ENCODE data around the gene DMBX1.

The DMBX1 gene

DNA sequence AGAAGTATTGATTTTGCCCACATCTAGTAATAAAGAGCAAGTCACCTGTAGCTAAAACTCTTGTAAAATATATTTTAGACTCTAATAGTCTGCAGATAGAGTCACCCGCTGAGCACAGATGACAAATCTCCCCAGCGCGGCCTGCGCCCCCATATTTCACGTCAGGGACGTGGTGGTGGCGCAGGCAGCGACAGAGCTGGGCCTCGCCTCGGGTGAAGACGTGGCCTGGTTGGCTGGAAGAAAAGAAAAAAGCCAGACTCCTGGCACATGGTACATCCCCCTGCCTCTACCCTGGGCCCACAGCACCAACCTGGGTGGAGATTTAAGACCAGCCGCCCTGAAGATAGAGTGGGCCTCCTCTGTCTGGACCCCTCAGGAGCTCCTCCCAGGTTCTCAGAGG, 6.0 kb upstream of the DMBX1 start:
- no peak for DNase-seq (ENCODE audit: low read depth)

DNA sequence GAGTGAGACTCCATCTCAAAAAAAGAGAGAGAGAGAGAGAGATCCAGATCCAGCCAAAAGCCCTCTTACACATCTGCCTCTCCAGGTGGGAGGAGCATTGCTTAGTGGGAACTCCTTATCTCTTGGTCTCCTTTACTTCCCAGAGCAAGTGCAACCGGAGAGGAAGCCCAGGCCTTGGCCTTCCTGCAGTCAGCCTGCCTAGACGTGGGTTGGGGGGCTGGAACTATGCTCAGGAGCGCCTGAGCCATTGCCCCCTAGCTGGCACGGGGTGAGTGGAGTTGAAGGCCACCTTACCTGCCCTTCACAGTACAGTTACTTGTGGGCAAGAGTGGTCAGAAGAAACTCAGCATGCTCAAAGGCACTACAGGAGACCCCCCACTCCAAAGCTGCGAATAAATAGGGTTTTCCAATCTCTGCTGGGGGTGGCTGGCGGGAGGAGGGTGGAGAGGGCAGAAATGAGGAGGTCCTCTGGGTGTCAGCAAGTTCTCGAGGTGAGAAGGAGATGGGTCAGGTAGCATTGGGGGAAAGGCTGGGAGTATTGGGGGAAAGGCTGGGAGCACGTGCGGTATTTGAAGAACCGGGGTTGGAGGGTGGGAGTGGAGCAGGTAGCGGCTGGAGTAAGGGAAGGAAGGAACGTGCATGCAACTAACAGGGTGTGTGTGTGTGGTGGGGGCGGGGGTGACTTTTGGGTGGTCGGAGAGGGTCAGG, 4.7 kb upstream of the DMBX1 start:
- no peak for DNase-seq (ENCODE audit: low read depth)

- no peak for DNase-seq (ENCODE audit: low read depth)
These were observed 3.8 kb upstream of the DMBX1 start for GRCh38 chr1:46485564-46486431.

- DNase-seq (ENCODE audit: low read depth) = no peak
These were observed 3.1 kb upstream of the DMBX1 start for GRCh38 chr1:46486432-46487015.

DNA sequence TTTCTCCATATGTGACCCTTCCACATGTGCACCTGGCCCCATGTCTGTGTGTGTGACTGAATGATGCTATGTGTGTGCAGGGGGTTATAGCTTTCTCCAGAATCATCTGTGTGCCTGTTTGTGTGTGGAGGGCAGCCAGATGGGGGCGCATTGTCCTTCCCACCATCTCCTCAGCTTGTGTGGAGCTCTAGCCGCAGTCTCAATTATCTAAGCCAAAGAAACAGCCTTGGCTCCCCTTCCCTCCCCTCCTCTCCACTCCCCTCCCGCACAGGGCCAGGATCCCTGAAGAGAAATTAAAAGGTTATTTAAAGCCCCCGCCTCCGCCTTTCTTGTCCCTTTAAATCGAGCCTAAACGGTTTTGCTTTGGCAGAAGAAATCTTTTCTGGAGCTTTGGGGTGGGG, 1.8 kb upstream of the DMBX1 start:
- peak; percentile 31 for DNase-seq (ENCODE audit: low read depth)

GRCh38 chr1:46488343-46489168, 1.1 kb upstream of the DMBX1 start:
- DNase-seq (ENCODE audit: low read depth) = no peak

- DNase-seq (ENCODE audit: low read depth) = no peak
These were observed 433 bp upstream of the DMBX1 start for GRCh38 chr1:46489169-46489637.

GRCh38 chr1:46490406-46490655, 695 bp downstream of the DMBX1 start:
- no peak for DNase-seq (ENCODE audit: low read depth)

- DNase-seq (ENCODE audit: low read depth) = peak; percentile 33
These were observed 1.2 kb downstream of the DMBX1 start for GRCh38 chr1:46490656-46491442.

DNA sequence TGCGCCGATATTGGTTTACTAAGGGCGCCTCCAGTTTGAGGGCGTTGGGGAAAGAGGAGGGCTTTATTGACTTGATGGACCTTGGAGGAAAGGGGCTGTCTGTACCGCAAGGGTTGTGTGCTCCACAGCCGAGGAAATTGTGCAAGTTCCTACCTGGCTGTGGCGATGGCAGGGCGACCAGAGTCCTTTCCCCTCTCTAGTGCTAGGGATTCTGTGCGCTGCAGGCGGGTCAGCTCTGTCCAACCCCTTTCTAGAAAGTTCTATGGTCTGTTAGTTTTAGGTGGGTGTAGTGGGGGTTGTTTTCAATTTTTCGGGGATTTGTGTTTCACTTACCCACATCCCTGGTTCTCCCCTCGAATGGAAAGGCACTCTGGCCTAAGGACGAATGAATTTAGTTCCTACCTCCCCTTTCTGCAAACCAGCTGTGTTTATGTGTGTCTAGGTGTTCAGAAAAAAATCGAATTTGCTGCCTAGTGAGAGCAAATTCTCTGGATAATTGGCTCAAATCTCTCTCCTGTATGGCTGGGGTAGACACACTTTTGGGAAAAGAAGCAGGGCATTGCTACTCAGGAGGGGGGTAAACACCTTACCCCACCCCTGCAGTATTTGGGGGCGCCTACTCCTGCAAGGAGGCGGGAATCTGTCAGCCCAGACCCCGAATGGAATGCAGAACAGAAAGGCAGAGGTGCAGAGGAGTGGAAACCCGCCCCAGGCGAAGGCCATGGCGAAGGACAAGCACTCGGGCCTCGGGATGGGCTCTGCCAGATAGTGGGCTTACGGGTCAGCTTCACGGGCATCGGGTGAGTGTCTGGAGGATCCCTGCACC, 2.0 kb downstream of the DMBX1 start:
- DNase-seq (ENCODE audit: low read depth) = no peak

- no peak for DNase-seq (ENCODE audit: low read depth)
These were observed 2.7 kb downstream of the DMBX1 start for GRCh38 chr1:46492269-46492853.

DNA sequence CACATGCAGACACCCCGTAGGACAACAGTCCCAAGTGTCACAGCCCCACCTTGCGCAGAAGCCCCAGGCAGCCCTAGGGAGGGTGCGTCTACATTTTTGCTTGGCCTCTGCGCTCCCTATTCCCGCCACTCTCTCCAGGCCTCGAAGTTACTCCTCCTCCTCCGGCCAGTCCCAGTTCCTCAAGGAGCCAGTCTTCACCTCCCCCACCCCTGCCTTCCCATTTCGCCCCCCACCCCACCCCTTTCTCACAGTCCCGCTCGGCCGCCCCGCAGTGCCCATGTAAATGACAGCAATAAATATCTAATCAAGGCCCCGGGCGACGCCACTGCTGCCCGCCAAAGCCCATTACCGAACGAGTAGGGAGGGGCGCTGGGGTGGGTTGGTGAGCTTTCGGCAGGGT, 3.2 kb downstream of the DMBX1 start:
- no peak for DNase-seq (ENCODE audit: low read depth)

GRCh38 chr1:46493316-46494032, 3.8 kb downstream of the DMBX1 start:
- DNase-seq (ENCODE audit: low read depth) = no peak

- no peak for DNase-seq (ENCODE audit: low read depth)
These were observed 5.3 kb downstream of the DMBX1 start for GRCh38 chr1:46494910-46495309.

- DNase-seq (ENCODE audit: low read depth) = no peak
These were observed 6.1 kb downstream of the DMBX1 start for GRCh38 chr1:46495778-46496177.

GRCh38 chr1:46496505-46496904, 6.9 kb downstream of the DMBX1 start:
- no peak for DNase-seq (ENCODE audit: low read depth)

GRCh38 chr1:46497020-46497419, 7.4 kb downstream of the DMBX1 start:
- DNase-seq (ENCODE audit: low read depth) = no peak

- DNase-seq (ENCODE audit: low read depth) = no peak
These were observed 8.0 kb downstream of the DMBX1 start for GRCh38 chr1:46497665-46498064.

- no peak for DNase-seq (ENCODE audit: low read depth)
These were observed 11.9 kb downstream of the DMBX1 start for GRCh38 chr1:46501528-46501927.

DNA sequence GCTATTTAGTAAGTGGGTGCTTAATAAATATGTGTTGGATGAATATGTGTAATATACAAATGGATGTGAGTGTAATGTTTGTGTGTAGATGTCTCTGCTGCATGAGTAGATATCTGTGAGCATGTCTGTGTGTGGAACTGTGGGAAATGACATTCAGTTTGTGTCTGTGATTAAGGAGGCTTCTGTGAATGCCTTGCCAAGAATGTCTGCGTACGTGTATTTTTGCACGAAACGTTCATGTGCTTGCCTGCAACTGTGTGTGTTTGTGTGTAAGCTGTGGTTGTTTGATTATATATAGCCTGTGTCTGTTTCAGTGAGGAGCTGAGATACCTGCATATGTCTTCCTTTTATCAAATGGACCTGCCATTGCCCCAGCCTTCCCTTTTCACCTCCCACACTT, 13.8 kb downstream of the DMBX1 start:
- no peak for DNase-seq (ENCODE audit: low read depth)
